ENCODE results near the gene MCEE.

The MCEE gene

GRCh38 chr2:71064110-71064611, 65.9 kb downstream of the MCEE start:
- no peak for FAIRE-seq
- no peak for DNase-seq (ENCODE audit: insufficient read length, low spot score)
- no peak for TF ChIP-seq CTCF (IDR thresholded peaks at IDR 0.05; ENCODE audit: insufficient read depth, missing control alignments)

- DNase-seq (ENCODE audit: insufficient read length, low spot score) (no peak), FAIRE-seq (no peak)
- TF ChIP-seq CTCF (IDR thresholded peaks at IDR 0.05; ENCODE audit: insufficient read depth, missing control alignments), result no peak
These were observed 66.8 kb downstream of the MCEE start for GRCh38 chr2:71063216-71063615.

- FAIRE-seq (no peak), DNase-seq (ENCODE audit: insufficient read length, low spot score) (no peak)
- TF ChIP-seq CTCF (IDR thresholded peaks at IDR 0.05; ENCODE audit: insufficient read depth, missing control alignments), result no peak
These were observed 69.2 kb downstream of the MCEE start for GRCh38 chr2:71060871-71061270.

- TF ChIP-seq CTCF (IDR thresholded peaks at IDR 0.05; ENCODE audit: insufficient read depth, missing control alignments), result no peak
- FAIRE-seq, result no peak
- no peak for DNase-seq (ENCODE audit: insufficient read length, low spot score)
These were observed 69.8 kb downstream of the MCEE start for GRCh38 chr2:71060211-71060610.
